B cell (primary cell): ENCODE results near the gene ANTXRL. TPM values are rescaled to one million over a fixed set of nuclear protein-coding genes. Genes with fewer than 3 reads are reported as not detected.

Experiments
- ATAC-seq: fragments of 200-7000 bp; cut with Tn5 transposase; one replicate; pipeline ENCODE4 v1.10.0; 2021; ENCODE audit warnings: low read depth, mild to moderate bottlenecking, moderate number of reproducible peaks, moderate library complexity
- CTCF ChIA-PET: fragments of 350-600 bp; sonication (Branson Sonifier 250); formaldehyde crosslinking; loops from one replicate; lab custom pipeline; 2021; ENCODE audit warnings: antibody characterized with exemption, inconsistent platforms; lab: Charles Lee
- POLR2A ChIA-PET: fragments of 350-600 bp; sonication (Branson Sonifier 250); formaldehyde crosslinking; loops from one replicate; lab custom pipeline; 2021; ENCODE audit warnings: antibody characterized with exemption; lab: Charles Lee
- DNase-seq: peaks from one replicate; pipeline ENCODE4 v3.0.0; 2013
- H2AFZ ChIP-seq: 2 replicates; pipeline ENCODE4 v1.6.1; 2012; ENCODE audit warnings: mild to moderate bottlenecking, low read depth, low read length; ENCODE audit not compliant: insufficient read depth, poor library complexity, severe bottlenecking
- H3K27ac ChIP-seq, 2 donors: 1 replicate in 1 of 2; 2 replicates in 1 of 2; pipeline ENCODE4 v1.5.1; 2012 to 2013; ENCODE audit warnings: low read length in 2 of 2, mild to moderate bottlenecking in 2 of 2, moderate library complexity in 1 of 2
- H3K27me3 ChIP-seq, 4 experiments: fragments of 200-600 bp in 1 of 4; sonication (generic) in 1 of 4; replicated peaks in 1 of 4; 1 replicate in 2 of 4; 2 replicates in 2 of 4; pipeline versions ENCODE4 v1.6.1 to v1.7.0; 2013 to 2016; ENCODE audit warnings: low read length in 3 of 4, mild to moderate bottlenecking in 2 of 4, mixed read lengths in 1 of 4, moderate library complexity in 1 of 4; ENCODE audit not compliant: insufficient read depth in 4 of 4, control insufficient read depth in 3 of 4; ENCODE audit errors: control extremely low read depth in 1 of 4
- H3K36me3 ChIP-seq, 2 experiments: replicated peaks in 1 of 2; 1 replicate in 1 of 2; 2 replicates in 1 of 2; pipeline versions ENCODE4 v1.6.1 to v1.7.1; 2013; ENCODE audit warnings: low read length in 1 of 2; ENCODE audit not compliant: insufficient read depth in 2 of 2, control insufficient read depth in 1 of 2; ENCODE audit errors: control extremely low read depth in 1 of 2, extremely low read depth in 1 of 2
- H3K4me1 ChIP-seq, 2 donors: fragments of 200-600 bp in 1 of 2; sonication (generic) in 1 of 2; 1 replicate in 1 of 2; 2 replicates in 1 of 2; pipeline versions ENCODE4 v1.5.1 to v1.6.1; 2013 to 2017; ENCODE audit warnings: low read length in 2 of 2; ENCODE audit not compliant: control insufficient read depth in 2 of 2, insufficient read depth in 2 of 2
- H3K4me2 ChIP-seq: replicated peaks from 2 replicates; pipeline ENCODE3; 2012; ENCODE audit warnings: mild to moderate bottlenecking, low read depth, low read length; ENCODE audit not compliant: poor library complexity, severe bottlenecking
- H3K4me3 ChIP-seq, 5 experiments: fragments of 200-600 bp in 1 of 5; sonication (generic) in 1 of 5; 1 replicate in 3 of 5; 2 replicates in 2 of 5; pipeline versions ENCODE4 v1.5.1 to v1.7.0; 2011 to 2016; ENCODE audit warnings: low read length in 4 of 5, mild to moderate bottlenecking in 4 of 5, low read depth in 2 of 5, control low read depth in 1 of 5, moderate library complexity in 1 of 5; ENCODE audit not compliant: insufficient read depth in 1 of 5; ENCODE audit errors: control extremely low read depth in 1 of 5, extremely low read depth in 1 of 5
- H3K79me2 ChIP-seq: fragments of 200-600 bp; sonication (generic); one replicate; pipeline ENCODE4 v1.6.0; 2016; ENCODE audit warnings: low read length; ENCODE audit not compliant: control insufficient read depth, insufficient read depth
- H3K9ac ChIP-seq: fragments of 200-600 bp; sonication (generic); 2 replicates; pipeline ENCODE4 v1.6.1; 2017; ENCODE audit warnings: mild to moderate bottlenecking, low read length, moderate library complexity
- H3K9me3 ChIP-seq, 3 donors: one replicate each; pipeline versions ENCODE4 v1.6.1 to v1.7.1; 2013; ENCODE audit warnings: low read length in 2 of 3; ENCODE audit not compliant: control insufficient read depth in 2 of 3, insufficient read depth in 1 of 3; ENCODE audit errors: control extremely low read depth in 1 of 3
- H4K20me1 ChIP-seq: 2 replicates; pipeline ENCODE4 v1.6.0; 2012; ENCODE audit warnings: mild to moderate bottlenecking, low read length; ENCODE audit not compliant: insufficient read depth, control insufficient read depth, poor library complexity, severe bottlenecking
- H3K27ac Mint-ChIP-seq: one replicate; pipeline ENCODE4 v1.8.0; 2021; ENCODE audit warnings: mixed read lengths
- H3K27me3 Mint-ChIP-seq: one replicate; pipeline ENCODE4 v1.8.0; 2021; ENCODE audit warnings: mixed read lengths
- H3K4me1 Mint-ChIP-seq: one replicate; pipeline ENCODE4 v1.8.0; 2021; ENCODE audit warnings: mixed read lengths
- H3K4me3 Mint-ChIP-seq: one replicate; pipeline ENCODE4 v1.8.0; 2021; ENCODE audit warnings: mixed read lengths
- H3K9me3 Mint-ChIP-seq: one replicate; pipeline ENCODE4 v1.8.0; 2022; ENCODE audit warnings: mixed read lengths; ENCODE audit not compliant: insufficient read depth
- EZH2 ChIP-seq: IDR thresholded peaks from 2 replicates; pipeline ENCODE4 v1.6.1; 2012; ENCODE audit warnings: borderline replicate concordance, low read depth, mild to moderate bottlenecking, moderate library complexity, low read length; ENCODE audit not compliant: insufficient read depth, poor library complexity, severe bottlenecking
- WGBS: methylation state at CpG from one replicate; pipeline ENCODE4 v1.1.5; 2013; ENCODE audit warnings: missing lambda C conversion rate; ENCODE audit not compliant: insufficient coverage; 5-methylcytosine and 5-hydroxymethylcytosine counted together
- intact Hi-C: fragments of 100-400 bp; cut with micrococcal nuclease; formaldehyde crosslinking; loops from one replicate; pipeline ENCODE4 v1.10.0; 2022
- polyA plus RNA-seq: library from polyadenylated mRNA; depleted of rRNA; stranded (reverse); fragments of >200 nt; gene quantifications from 2 replicates; pipeline ENCODE4 v1.2.3, GENCODE V29; 2012
- total RNA-seq, 2 donors: library from RNA; stranded (reverse); fragments of 120-200 nt in 1 of 2; gene quantifications; 1 replicate in 1 of 2; 2 replicates in 1 of 2; pipeline versions ENCODE4 v1.2.3 to v1.2.4, GENCODE V29; 2013 to 2022
- TF ChIP-seq, protein P1 (sequence below): fragments of 200-600 bp; IDR thresholded peaks from one replicate; pipeline ENCODE4 v1.8.0; 2022; ENCODE audit warnings: antibody characterized with exemption, mild to moderate bottlenecking

ANTXRL gene
- total and polyA plus RNA-seq, 2 donors (not counting 1 experiment from before 2014, with no cell fraction given), result not detected

DNA sequence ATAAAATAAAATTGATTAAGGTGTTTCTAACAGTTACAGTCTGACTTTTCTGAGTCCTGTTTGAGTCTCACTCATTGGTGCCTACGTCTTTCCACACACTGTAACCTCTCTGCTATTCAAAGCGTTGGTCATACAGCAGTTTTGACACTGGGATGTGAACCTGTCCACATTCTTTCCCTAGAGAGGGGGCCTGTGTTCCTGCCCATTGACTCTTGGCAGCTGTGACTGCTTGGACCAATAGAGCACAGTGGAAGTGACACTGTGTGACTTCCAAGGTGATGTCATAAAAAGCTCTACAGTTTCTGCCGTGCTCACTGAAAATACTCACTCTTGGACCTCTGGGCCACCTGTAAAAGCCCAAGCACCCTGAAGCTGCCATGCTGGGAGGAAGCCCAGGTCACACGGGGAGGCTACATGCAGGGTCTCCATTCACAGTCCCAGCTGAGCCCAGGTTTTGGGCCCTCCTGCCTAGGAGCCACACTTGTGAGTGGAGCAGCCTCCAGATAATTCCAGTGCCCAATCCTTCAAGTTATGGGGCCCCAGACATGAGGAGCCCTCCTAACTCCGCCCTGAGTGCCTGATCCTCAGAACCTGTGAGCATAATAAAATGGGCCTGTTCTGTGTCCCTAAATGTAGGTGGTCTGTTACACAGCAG, 704 bp upstream of the ANTXRL start:
- H3K9me3 Mint-ChIP-seq, result no peaks in the 10 kb centered on the region
- peaks cover 54% of the 10 kb centered on the region for H3K27me3 Mint-ChIP-seq
- Histone ChIP-seq H3K36me3 (no peaks in the 10 kb centered on the region), H3K79me2 (no peaks in the 10 kb centered on the region), H3K27me3 (peaks cover 0 to 26% (median 10%) of the 10 kb centered on the region in 4 experiments), H4K20me1 (no peaks in the 10 kb centered on the region), H3K27ac (no peak overlapping the region), H3K4me1 (peaks cover 11 to 20% of the 10 kb centered on the region in 2 donors), H2AFZ (no peak overlapping the region), H3K9ac (no peak overlapping the region), H3K9me3 (no peaks in the 10 kb centered on the region), H3K4me2 (no peak overlapping the region), H3K4me3 (no peak overlapping the region)
- ChIA-PET POLR2A (no interaction called here), CTCF (no interaction called here)
- 96% methylated on average over 4 of the region's 5 CpGs for WGBS
- no peak overlapping the region for H3K27ac Mint-ChIP-seq
- no peak for TF ChIP-seq EZH2
- TF ChIP-seq, protein P1, sequence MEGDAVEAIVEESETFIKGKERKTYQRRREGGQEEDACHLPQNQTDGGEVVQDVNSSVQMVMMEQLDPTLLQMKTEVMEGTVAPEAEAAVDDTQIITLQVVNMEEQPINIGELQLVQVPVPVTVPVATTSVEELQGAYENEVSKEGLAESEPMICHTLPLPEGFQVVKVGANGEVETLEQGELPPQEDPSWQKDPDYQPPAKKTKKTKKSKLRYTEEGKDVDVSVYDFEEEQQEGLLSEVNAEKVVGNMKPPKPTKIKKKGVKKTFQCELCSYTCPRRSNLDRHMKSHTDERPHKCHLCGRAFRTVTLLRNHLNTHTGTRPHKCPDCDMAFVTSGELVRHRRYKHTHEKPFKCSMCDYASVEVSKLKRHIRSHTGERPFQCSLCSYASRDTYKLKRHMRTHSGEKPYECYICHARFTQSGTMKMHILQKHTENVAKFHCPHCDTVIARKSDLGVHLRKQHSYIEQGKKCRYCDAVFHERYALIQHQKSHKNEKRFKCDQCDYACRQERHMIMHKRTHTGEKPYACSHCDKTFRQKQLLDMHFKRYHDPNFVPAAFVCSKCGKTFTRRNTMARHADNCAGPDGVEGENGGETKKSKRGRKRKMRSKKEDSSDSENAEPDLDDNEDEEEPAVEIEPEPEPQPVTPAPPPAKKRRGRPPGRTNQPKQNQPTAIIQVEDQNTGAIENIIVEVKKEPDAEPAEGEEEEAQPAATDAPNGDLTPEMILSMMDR, result no peak
- intact Hi-C loops, result no loop called here
- H3K4me3 Mint-ChIP-seq, result no peak overlapping the region
- ATAC-seq, result no peak
- H3K4me1 Mint-ChIP-seq, result peaks cover 16% of the 10 kb centered on the region
- no peak for DNase-seq

DNA sequence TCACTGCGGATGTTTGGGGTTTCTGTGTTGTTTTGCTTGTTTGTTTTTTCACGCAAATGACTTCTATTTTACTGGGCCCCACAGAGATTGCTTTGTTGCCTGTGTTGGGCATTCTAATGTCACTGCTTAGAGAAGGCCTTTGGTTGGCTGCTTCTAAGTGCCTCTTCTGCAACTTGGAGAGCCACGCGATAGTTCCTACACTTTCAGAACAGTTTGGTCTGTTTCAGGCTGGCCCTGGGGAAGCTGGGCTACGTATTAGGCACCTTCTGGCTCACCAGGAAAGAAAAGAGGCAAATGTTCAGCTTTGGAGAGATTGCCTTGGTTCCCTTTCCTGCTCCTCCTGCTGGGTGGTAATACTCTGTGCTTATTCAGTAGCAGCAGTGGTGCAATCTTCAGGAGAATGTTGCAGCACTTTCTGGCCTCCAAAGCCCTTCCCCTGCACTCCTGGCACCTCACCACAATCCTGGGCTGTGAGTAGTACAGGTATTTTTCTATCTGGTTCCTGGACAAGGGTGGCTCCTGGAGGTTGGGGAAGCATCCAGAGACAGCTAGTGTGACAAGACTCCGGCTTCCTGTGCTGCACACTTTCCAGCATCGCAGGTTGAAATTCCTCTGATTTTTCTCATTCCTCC, 1.2 kb downstream of the ANTXRL start:
- H3K36me3 ChIP-seq, result no peaks in the 10 kb centered on the region
- no peak for TF ChIP-seq EZH2
- TF ChIP-seq, protein P1, result no peak
- ATAC-seq (no peak), DNase-seq (no peak)
- H4K20me1 ChIP-seq, result no peaks in the 10 kb centered on the region
- no peak overlapping the region for H3K9ac ChIP-seq
- no peaks in the 10 kb centered on the region for H3K9me3 ChIP-seq
- no peak overlapping the region for H3K4me3 Mint-ChIP-seq
- no peak overlapping the region for H3K27ac Mint-ChIP-seq
- H3K27me3 ChIP-seq, result peaks cover 0 to 18% (median 9%) of the 10 kb centered on the region in 4 experiments
- H3K9me3 Mint-ChIP-seq, result no peaks in the 10 kb centered on the region
- peaks cover 59% of the 10 kb centered on the region for H3K27me3 Mint-ChIP-seq
- peaks cover 11 to 20% of the 10 kb centered on the region in 2 donors for H3K4me1 ChIP-seq
- H2AFZ ChIP-seq, result no peak overlapping the region
- H3K4me1 Mint-ChIP-seq, result peaks cover 10% of the 10 kb centered on the region
- no peaks in the 10 kb centered on the region for H3K79me2 ChIP-seq
- ChIA-PET POLR2A (no interaction called here), CTCF (no interaction called here)
- no peak overlapping the region for H3K4me2 ChIP-seq
- 95% methylated on average over 7 of the region's 7 CpGs for WGBS
- intact Hi-C loops, result no loop called here
- no peak overlapping the region for H3K27ac ChIP-seq
- H3K4me3 ChIP-seq, result no peak overlapping the region
